Smooth muscle cell (in vitro differentiated cells): ENCODE results near the gene VIPR2. TPM values are rescaled to one million over a fixed set of nuclear protein-coding genes. Genes with fewer than 3 reads are reported as not detected.

ENCODE experiments used
- DNase-seq: peaks from one replicate; lab custom pipeline; 2025; ENCODE audit not compliant: unreplicated experiment; lab: John Stamatoyannopoulos, UW
- H2AFZ ChIP-seq: fragments of 200-600 bp; sonication (generic); 2 replicates; pipeline ENCODE4 v1.6.0; 2016; ENCODE audit warnings: antibody characterized with exemption, low read depth, mild to moderate bottlenecking
- H3F3A ChIP-seq: fragments of 200-600 bp; sonication (generic); 2 replicates; pipeline ENCODE4 v1.6.0; 2017; ENCODE audit warnings: antibody characterized with exemption, low read depth
- H3K27ac ChIP-seq: fragments of 200-600 bp; sonication (generic); 2 replicates; pipeline ENCODE4 v1.5.1; 2016; ENCODE audit warnings: low read depth, mild to moderate bottlenecking
- H3K27me3 ChIP-seq: fragments of 200-600 bp; sonication (generic); 2 replicates; pipeline ENCODE4 v1.6.1; 2016; ENCODE audit warnings: low read depth, mild to moderate bottlenecking
- H3K36me3 ChIP-seq: fragments of 200-600 bp; sonication (generic); 2 replicates; pipeline ENCODE4 v1.5.1; 2016; ENCODE audit warnings: low read depth
- H3K4me1 ChIP-seq: fragments of 200-600 bp; sonication (generic); 2 replicates; pipeline ENCODE4 v1.5.1; 2016; ENCODE audit warnings: low read depth
- H3K4me2 ChIP-seq: fragments of 200-600 bp; sonication (generic); 2 replicates; pipeline ENCODE4 v1.6.0; 2016; ENCODE audit warnings: mild to moderate bottlenecking
- H3K4me3 ChIP-seq: fragments of 200-600 bp; sonication (generic); 2 replicates; pipeline ENCODE4 v1.5.1; 2016; ENCODE audit warnings: mild to moderate bottlenecking
- H3K79me2 ChIP-seq: fragments of 200-600 bp; sonication (generic); 2 replicates; pipeline ENCODE4 v1.6.0; 2016; ENCODE audit warnings: low read depth, mild to moderate bottlenecking
- H3K9ac ChIP-seq: fragments of 200-600 bp; sonication (generic); 2 replicates; pipeline ENCODE4 v1.6.0; 2016; ENCODE audit warnings: low read depth
- H3K9me3 ChIP-seq: fragments of 200-600 bp; sonication (generic); replicated peaks from 2 replicates; pipeline ENCODE4 v1.5.1; 2016; ENCODE audit warnings: low read depth
- H4K20me1 ChIP-seq: fragments of 200-600 bp; sonication (generic); 2 replicates; pipeline ENCODE4 v1.6.0; 2016; ENCODE audit warnings: low read depth
- WGBS: methylation state at CpG from one replicate; pipeline ENCODE4 v1.1.7; 2016; ENCODE audit warnings: low lambda C conversion rate; 5-methylcytosine and 5-hydroxymethylcytosine counted together
- polyA plus RNA-seq: library from polyadenylated mRNA; unstranded; fragments of >200 nt; fragmentation: Nextera tagmentation; extraction: Ambion mirVana; gene quantifications from 2 replicates; pipeline ENCODE4 v1.2.1, GENCODE V29; 2016
- total RNA-seq: library from RNA; depleted of rRNA; stranded (reverse); fragments of >200 nt; gene quantifications from 2 replicates; pipeline ENCODE4 v1.2.3, GENCODE V29; 2014
- TF ChIP-seq, protein P1 (sequence below): fragments of 200-600 bp; sonication (generic); IDR thresholded peaks from 2 replicates; pipeline ENCODE4 v1.5.1; 2017; ENCODE audit warnings: borderline replicate concordance, mild to moderate bottlenecking, antibody characterized with exemption; ENCODE audit not compliant: insufficient read depth, poor library complexity, severe bottlenecking

Gene VIPR2
- total and polyA plus RNA-seq, 2 experiments from 2014 or later: not detected

DNA sequence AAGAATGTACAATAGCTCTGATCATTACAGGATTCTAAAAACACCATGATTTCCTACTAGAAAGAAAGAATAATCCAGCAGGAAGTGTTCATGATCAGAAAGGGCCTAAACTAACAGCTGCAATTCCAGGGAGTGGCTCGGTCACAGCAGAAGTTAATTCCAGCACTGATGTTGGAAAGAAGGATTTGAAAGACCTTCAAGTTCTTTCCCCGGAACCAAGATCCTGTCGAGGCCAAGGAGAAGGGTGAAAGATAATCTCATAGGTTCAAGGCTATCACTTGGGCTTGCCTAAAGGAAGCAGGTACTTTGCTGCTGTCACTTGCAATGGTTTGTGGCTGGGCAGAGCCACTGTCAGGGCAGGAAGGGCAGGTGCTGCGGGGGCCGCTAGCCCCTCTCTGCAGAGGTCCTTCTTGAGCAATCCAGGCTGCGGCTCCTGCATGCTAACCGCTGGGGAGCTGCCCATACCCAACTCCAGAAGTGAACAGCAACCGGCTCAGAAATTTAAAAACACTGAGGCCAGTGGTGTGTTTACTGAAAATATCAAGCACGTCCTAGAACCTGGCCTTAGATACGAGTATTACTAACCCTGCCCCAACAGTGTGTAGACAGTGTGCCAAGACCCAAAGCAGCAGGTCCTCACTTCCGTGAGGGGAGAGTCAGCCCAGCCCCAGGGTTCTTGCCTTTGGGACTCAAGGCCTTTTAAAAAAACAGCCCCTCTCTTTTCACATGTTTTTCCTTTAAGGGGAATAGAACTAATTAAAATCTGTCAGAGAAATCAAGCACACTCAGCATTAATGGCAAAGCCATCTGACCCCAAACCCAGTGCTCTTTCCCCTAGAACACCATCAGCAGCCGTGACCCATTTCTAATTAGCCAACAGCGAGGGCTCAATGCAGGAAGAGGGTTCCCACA, 76.8 kb downstream of the VIPR2 start:
- Histone ChIP-seq H2AFZ (no peak overlapping the region), H3K4me3 (no peak overlapping the region), H3K4me1 (no peaks in the 10 kb centered on the region), H3K9ac (no peak overlapping the region), H3K9me3 (no peaks in the 10 kb centered on the region), H4K20me1 (no peaks in the 10 kb centered on the region), H3K36me3 (no peaks in the 10 kb centered on the region), H3K27me3 (no peaks in the 10 kb centered on the region), H3K79me2 (no peaks in the 10 kb centered on the region), H3F3A (no peaks in the 10 kb centered on the region), H3K27ac (no peak overlapping the region), H3K4me2 (no peak overlapping the region)
- DNase-seq: no peak
- TF ChIP-seq, protein P1, sequence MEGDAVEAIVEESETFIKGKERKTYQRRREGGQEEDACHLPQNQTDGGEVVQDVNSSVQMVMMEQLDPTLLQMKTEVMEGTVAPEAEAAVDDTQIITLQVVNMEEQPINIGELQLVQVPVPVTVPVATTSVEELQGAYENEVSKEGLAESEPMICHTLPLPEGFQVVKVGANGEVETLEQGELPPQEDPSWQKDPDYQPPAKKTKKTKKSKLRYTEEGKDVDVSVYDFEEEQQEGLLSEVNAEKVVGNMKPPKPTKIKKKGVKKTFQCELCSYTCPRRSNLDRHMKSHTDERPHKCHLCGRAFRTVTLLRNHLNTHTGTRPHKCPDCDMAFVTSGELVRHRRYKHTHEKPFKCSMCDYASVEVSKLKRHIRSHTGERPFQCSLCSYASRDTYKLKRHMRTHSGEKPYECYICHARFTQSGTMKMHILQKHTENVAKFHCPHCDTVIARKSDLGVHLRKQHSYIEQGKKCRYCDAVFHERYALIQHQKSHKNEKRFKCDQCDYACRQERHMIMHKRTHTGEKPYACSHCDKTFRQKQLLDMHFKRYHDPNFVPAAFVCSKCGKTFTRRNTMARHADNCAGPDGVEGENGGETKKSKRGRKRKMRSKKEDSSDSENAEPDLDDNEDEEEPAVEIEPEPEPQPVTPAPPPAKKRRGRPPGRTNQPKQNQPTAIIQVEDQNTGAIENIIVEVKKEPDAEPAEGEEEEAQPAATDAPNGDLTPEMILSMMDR: no peak
- WGBS: 91% methylated on average over 13 of the region's 13 CpGs

DNA sequence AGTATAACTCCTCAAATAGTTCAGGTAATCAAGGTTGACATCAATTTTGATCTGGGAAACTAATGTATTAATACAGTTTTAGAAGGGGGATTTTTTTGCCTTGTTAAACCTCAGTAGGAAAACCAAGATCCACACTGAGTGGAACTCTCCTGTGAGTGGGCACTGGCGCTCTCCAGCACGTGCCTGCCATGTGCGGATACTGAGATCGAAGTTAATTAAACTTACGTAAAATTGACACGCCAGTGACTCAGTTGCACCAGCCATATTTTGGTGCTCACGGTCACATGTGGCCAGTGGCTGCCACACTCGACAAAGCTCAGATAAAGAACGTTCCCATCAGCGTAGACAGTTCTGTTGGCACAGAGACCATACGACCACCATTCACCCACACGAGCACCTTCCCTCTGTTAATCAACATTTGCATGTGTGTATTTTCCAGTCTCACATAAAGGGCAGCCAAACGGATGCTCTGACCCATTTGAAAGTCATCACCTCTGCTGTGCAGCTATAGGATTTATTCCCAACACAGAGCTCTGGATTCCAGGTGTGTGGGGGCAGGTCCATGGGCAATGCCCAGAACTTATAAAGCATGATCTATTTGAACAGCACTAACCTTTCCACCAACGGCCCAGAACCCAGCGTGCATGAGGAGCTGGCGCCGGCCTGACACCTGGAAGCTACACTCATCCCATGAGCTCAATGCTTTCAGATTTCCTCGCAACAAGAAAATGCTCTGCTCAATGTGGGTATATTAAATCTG, 77.7 kb downstream of the VIPR2 start:
- Histone ChIP-seq H3K4me1 (no peaks in the 10 kb centered on the region), H3K27me3 (no peaks in the 10 kb centered on the region), H3K9me3 (no peaks in the 10 kb centered on the region), H3K9ac (no peak overlapping the region), H3K4me3 (no peak overlapping the region), H4K20me1 (no peaks in the 10 kb centered on the region), H3K36me3 (no peaks in the 10 kb centered on the region), H3F3A (no peaks in the 10 kb centered on the region), H3K79me2 (no peaks in the 10 kb centered on the region), H3K27ac (no peak overlapping the region), H3K4me2 (no peak overlapping the region), H2AFZ (no peak overlapping the region)
- TF ChIP-seq, protein P1: no peak
- DNase-seq: no peak
- 96% methylated on average over 18 of the region's 18 CpGs for WGBS

DNA sequence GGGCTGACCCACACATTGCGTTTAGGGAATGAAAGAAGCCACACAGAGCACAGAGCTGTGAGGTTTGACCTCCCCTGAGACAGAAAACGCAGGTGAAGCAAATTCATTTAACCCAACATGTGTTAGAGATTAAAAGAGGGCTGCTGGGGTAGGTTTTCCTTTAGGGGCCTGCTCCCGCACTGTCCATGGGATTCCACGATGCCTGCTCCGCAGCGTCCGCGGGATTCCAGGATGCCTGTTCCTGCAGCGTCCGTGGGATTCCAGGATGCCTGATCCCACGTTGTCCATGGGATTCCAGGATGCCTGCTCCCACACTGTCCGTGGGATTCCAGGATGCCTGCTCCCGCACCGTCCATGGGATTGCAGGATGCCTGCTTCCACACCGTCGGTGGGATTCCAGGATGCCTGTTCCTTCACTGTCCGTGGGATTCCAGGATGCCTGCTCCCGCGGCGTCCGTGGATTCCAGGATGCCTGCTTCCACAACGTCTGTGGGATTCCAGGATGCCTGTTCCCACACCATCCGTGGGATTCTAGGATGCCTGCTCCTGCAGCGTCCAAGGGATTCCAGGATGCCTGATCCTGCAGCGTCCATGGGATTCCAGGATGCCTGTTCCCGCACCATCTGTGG, 78.7 kb downstream of the VIPR2 start:
- H3K4me1 ChIP-seq: no peaks in the 10 kb centered on the region
- no peak overlapping the region for H3K4me3 ChIP-seq
- no peaks in the 10 kb centered on the region for H3K79me2 ChIP-seq
- no peaks in the 10 kb centered on the region for H3K36me3 ChIP-seq
- no peak overlapping the region for H3K27ac ChIP-seq
- no peaks in the 10 kb centered on the region for H3F3A ChIP-seq
- H3K27me3 ChIP-seq: no peaks in the 10 kb centered on the region
- H3K4me2 ChIP-seq: no peak overlapping the region
- no peak overlapping the region for H3K9ac ChIP-seq
- TF ChIP-seq, protein P1: no peak
- 92% methylated on average over 26 of the region's 26 CpGs for WGBS
- no peaks in the 10 kb centered on the region for H4K20me1 ChIP-seq
- H3K9me3 ChIP-seq: no peaks in the 10 kb centered on the region
- H2AFZ ChIP-seq: no peak overlapping the region
- no peak for DNase-seq
